ENCODE results near the gene BCAS1.

GRCh38 chr20:53994088-53994487 is 76.3 kb downstream of the BCAS1 start:
- TF ChIP-seq GLIS3 (CRISPR knock-in tag; IDR thresholded peaks at IDR 0.05), result no peak
- no peak for TF ChIP-seq TCF4 (CRISPR knock-in tag; IDR thresholded peaks at IDR 0.05; ENCODE audit: borderline replicate concordance)
- no peak for TF ChIP-seq ZFP30 (CRISPR knock-in tag; IDR thresholded peaks at IDR 0.05)
- no peak for TF ChIP-seq RARB (CRISPR knock-in tag; IDR thresholded peaks at IDR 0.05)
- no peak for TF ChIP-seq ZC3H10 (CRISPR knock-in tag; IDR thresholded peaks at IDR 0.05)
- TF ChIP-seq PATZ1 (CRISPR knock-in tag; IDR thresholded peaks at IDR 0.05; ENCODE audit: borderline replicate concordance), result no peak
- no peak for TF ChIP-seq ISL1 (CRISPR knock-in tag; IDR thresholded peaks at IDR 0.05)
